ENCODE results near the gene NPHP4.
"Not testable (repeated sequence)": the region's sequence is repeated elsewhere in the genome, so short reads cannot be mapped to it uniquely, and the experiment has no call there.

Gene NPHP4

DNA sequence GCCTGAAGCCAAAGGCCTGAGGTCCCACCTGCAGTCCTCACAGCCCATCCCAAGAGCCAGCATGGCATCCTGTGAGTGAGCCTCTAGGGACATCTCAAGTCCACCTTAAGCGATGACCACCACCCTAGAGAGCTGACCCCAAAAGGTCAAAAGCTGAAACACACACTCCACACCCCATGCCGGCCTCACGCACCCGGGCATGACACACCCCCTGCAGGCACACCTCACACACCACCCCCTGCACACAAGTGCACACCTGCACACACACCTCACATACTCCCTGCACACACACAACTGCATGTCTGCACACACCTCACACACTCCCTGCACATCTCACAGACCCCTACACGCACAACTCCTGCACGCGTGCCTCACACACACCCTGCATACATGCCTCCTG is 118.7 kb downstream of the NPHP4 start:
- DNase-seq: no peak

DNA sequence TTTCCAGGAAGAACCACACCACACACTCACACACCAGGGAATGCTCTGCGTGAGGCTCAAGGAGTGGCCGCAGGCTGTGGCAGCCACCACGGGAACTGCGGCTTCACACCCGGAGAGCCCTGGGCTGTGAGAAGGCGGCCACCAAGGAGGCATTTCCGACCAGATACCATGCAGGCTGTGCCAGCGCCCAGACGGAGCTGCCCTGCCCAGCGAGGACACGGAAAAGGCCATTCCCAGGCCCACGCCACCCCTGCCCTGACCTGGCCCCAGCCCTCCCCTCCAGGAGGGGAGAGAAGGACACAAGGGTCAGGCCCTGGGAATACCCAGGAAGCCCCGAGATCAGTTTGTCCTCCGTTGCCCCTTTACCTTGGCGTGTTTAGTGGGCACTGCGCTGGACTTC is 119.3 kb downstream of the NPHP4 start:
- DNase-seq: no peak

- DNase-seq: no peak
Observed at GRCh38 chr1:5868931-5869500, 123.2 kb downstream of the NPHP4 start.

GRCh38 chr1:5865774-5866173 is 126.5 kb downstream of the NPHP4 start:
- DNase-seq: no peak

DNA sequence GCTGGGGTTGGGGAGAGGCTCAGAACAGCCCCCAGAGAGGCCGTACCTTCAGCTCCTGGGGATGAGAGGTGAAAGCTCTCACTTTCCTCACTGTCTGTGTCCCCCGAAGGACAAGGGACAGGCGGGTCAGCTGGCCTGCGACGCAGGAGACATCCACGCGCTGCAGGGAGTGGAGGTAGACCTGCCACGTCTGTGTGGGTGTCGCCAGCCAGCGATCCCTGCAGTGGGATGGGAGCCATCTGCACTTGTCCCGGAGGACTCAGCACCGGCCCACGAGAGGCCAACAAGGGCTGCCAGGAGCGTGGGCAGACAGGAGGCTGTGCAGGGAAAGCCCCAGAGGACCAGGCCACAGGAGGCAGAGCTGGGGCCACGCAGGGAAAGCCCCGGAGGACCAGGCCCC is 127.2 kb downstream of the NPHP4 start:
- no peak for DNase-seq

DNA sequence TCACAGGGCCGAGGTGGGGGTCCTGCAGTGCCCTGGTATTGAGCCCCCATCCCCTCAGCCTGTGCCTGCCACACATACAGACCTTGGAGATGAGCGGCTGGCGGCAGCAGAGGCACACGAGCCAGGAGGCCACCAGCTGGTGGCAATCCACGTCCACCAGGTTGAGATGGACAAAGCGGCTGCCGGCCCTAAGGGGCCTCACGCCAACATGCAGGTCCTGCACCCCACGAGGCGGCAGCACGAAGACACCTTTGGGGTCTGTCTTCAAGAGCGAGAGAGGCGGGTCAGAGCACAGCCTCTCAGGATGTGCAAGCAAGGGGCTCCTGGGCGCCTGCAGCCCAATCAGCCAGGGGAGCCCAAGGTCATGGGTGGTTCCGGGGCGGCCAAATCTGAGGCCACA is 128.0 kb downstream of the NPHP4 start:
- DNase-seq: no peak

GRCh38 chr1:5863238-5863637 is 129.0 kb downstream of the NPHP4 start:
- no peak for DNase-seq

- DNase-seq: no peak
Observed at GRCh38 chr1:5861871-5862825, 130.1 kb downstream of the NPHP4 start.

DNA sequence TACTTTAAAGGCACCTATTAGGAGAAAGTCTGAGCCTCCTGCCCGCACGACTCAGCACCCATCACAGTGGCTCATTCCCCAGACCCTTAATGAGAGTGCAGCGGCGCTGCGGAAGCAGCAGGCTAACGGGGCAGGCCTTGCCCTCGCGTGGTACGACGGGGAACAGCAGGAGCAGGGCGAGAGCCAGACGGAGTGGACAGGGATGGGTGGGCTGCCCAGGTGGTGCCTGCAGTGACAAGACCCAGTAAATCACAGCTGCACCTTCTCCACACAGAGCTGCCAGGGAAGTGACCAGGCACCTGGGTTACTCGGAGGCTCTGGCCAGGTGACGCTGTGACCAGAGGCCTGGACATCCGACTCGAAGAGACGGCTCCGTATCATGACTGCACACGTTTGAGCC is 131.9 kb downstream of the NPHP4 start:
- no peak for DNase-seq

GRCh38 chr1:5859766-5860165 is 132.5 kb downstream of the NPHP4 start:
- DNase-seq: no peak

DNA sequence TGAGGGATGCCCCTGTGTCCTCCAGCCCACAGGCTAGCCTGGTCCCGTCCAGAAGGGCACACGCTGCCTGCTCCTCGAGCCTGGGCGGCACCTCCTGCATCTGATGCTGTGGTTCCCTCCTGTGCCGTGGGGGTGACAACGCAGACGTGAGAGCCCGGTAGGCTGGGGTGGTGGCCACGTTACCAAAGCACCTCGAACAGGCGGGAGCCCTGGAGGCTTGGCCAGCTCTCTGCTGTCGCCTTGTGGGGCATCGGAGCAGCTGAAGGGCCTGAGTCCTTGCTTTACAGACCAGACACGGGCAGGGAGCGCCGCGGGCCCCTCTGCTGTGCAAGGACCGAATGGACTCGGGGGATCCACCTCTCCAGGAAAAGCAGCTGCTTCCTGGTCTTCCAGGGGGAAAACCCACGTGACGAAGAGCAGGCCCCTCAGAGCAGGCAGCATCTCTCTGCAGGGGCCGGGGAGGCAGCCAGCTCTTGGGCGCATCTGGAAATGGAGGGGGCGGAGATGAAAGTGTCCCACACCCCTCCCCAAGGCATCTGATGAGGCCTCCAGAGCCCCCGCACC is 133.3 kb downstream of the NPHP4 start:
- DNase-seq: no peak

GRCh38 chr1:5858246-5858645 is 134.0 kb downstream of the NPHP4 start:
- DNase-seq: no peak

DNA sequence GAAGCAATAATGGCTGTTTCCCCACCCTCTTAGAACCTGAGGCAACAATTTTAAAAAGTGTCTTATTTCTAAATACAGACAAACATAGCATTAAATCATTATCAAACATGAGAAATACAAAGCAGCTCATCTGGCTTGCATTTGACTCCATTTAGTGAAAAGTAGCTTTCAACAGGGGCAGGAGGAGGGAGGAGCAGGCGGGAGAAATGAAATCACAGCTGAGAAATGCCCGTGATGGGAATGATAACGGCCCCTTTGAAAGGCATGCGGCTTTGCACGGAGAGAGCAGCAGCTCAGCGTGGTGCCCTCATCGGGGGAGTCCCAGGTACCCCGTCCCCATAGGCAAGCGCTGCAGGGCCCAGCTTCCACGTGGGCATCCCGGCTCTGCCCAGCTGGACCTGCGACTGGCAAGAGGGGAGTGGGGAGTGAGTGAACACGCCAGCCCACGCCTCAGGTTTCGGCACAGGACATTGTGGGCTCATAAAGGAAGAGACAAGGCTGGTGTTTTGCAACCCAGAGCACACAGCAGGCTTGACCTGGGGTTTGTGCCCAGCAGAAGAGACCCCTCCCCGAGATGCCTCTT is 134.6 kb downstream of the NPHP4 start:
- no peak for DNase-seq

DNA sequence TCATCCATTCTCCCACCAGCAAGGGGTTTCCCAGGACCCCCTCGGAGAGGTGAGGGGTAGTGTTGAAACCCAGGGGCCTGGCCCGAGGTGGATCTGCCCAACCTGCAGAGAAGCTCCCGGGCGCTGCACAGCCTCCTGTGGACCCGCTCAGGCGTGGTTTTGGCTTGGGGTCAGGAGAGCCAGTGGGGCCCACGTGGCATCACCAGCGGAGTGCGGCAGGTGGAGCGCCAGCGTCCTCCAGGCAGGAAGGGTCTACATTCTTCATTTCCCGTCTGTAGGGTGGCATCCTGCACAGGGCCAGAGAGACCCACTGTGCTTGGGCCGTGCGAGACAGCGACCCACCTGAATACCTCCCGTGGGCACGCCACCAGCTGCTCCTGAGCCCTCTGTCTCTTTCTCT is 135.2 kb downstream of the NPHP4 start:
- DNase-seq: no peak

- DNase-seq: no peak
Observed at GRCh38 chr1:5856246-5856815, 135.9 kb downstream of the NPHP4 start.

DNA sequence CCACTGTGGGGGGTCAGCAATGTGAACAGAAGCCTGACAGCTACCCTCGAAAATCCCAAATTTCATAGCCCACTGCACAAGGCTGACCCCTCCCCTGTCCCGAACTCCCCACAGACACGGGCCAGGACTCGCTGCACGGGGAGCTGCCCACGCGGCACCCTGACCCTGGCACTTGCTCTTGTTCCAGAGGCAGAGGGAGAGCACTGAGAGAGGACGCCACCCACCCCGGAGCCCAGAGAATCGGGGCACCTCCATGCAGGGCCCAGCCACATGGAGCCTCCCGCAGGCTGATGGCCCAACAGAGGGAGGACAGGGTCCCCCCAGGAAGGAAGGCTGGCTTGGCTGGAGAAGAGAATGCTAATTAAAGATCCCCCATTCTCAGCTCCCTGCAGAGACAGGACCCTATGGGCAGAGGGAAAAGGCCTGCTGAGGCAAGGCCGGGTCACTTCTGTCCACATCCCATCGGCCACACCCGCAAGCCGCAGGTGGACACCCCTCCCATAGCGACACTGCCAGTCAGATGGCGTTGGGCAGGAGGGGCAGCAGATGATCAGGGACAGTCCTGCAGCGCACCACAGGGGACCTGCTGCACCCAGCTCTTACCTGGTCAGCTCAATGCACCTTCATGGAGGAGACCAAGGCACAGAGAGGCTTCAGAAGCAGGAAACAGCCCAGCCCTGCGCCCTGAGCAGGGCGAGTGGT is 136.9 kb downstream of the NPHP4 start:
- DNase-seq: no peak

DNA sequence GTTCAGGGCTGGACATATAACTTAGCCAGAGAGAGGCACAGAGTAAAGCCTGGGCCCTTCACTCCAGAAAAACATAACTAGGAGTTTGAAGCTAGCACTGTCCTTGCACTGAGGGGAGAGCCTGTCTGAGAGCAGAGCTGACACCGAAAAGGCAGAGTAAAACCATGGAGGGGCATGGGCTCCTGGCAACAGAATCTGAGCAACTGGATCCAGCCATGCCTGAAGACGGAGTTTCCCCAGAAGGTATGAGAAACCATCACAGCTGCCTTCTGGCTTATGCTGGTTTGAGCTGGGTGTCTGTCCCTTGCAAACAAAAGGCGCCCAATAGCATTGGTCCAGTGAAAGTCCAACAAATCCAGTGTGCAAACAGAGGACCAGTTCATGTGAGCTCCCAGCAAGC is 137.5 kb downstream of the NPHP4 start:
- DNase-seq: no peak

DNA sequence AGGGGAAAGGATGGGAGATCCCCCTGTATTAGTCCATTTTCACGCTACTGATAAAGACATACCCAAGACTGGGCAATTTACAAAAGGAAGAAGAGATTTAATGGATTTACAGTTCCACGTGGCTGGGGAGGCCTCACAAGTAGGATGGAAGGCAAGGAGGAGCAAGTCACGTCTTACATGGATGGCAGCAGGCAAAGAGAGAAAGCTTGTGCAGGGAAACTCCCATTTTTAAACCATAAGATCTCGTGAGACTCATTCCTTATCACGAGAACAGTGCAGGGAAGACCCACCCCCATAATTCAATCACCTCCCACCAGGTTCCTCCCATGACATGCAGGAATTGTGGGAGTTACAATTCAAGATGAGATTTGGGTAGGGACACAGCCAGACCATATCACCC is 138.4 kb downstream of the NPHP4 start:
- not testable (repeated sequence) for DNase-seq

GRCh38 chr1:5850503-5850902 is 141.7 kb downstream of the NPHP4 start:
- no peak for DNase-seq

- no peak for DNase-seq
Observed at GRCh38 chr1:5849550-5849949, 142.7 kb downstream of the NPHP4 start.

DNA sequence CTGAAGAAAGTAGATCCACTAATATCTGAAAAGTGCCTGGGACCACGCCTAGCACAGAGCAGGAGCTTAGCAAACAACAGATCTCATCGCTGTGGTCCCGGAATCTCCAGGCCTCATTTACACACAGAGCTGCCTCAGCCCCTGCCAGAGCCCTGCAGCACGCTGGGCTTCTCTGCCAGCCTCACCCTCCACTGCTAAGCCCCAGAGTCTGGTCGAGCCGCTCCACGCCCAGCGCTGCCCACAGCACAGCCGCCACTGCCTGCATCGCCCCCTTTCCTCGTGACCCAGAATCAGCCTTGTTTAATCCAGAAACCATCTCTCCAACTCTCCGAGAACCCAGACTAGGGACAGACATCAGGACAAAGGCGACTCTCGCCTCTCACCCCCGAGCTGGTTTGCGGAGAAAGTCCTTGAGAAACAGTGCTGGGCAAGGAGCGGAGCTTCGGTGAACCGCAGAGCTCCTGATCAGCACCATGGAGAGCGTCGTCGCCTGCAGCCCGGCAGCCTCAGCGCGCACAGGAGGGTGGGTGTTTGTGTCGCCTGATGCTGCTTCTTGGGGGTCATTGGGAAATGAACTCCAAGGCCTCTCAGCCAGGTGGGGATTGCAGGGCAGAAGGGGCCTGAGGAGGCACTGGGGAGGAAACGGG is 145.1 kb downstream of the NPHP4 start:
- no peak for DNase-seq

- DNase-seq: no peak
Observed at GRCh38 chr1:5845376-5845775, 146.8 kb downstream of the NPHP4 start.
